ENCODE data around the gene RRN3. TPM values are rescaled to one million over a fixed set of nuclear protein-coding genes. Genes with fewer than 3 reads are reported as not detected.
"Not testable (repeated sequence)": the region's sequence is repeated elsewhere in the genome, so short reads cannot be mapped to it uniquely, and the experiment has no call there.

RRN3 gene
- total RNA-seq, 1 experiment from 2014 or later, result 57.7 TPM

GRCh38 chr16:15022194-15022593 lies 71.9 kb downstream of the RRN3 start:
- H2AFZ ChIP-seq (ENCODE audit: low read depth, low read length, poor library complexity, severe bottlenecking); H3K79me2 ChIP-seq (ENCODE audit: insufficient read depth, low read length); H3K27me3 ChIP-seq (ENCODE audit: insufficient read depth, low read length); H4K20me1 ChIP-seq (ENCODE audit: insufficient read depth); H3K4me2 ChIP-seq (ENCODE audit: low read length); H3K27ac ChIP-seq (ENCODE audit: low read depth, low read length); CTCF ChIA-PET; H3K9me2 ChIP-seq (ENCODE audit: insufficient read depth); H3K9me3 ChIP-seq (ENCODE audit: control insufficient read depth in 1 of 2, insufficient read depth in 1 of 2, low read depth in 1 of 2, low read length in 2 of 2); H3K4me3 ChIP-seq (replicated peaks in 1 of 2; ENCODE audit: low read depth in 1 of 2, low read length in 2 of 2); BruUV-seq (replicated peaks); POLR2A ChIA-PET; H3K9ac ChIP-seq (ENCODE audit: low read length); RAD21 ChIA-PET (ENCODE audit: low non-redundant PET in 1 of 2, low total read pairs in 2 of 2, uncharacterized antibody in 2 of 2, unreplicated experiment in 2 of 2): not testable (repeated sequence)
- intact Hi-C loops (cut with micrococcal nuclease), result loop anchor here (10.0 kb wide), 1 partner anchor 47 kb away; the partner anchor contains the start of gene PDXDC1
- Histone ChIP-seq H3K36me3 (ENCODE audit: control insufficient read depth in 1 of 2, insufficient read depth in 2 of 2, low read length in 2 of 2) (peaks cover 21 to 23% of the 10 kb centered on the region in 2 experiments), H3K4me1 (ENCODE audit: control insufficient read depth in 1 of 2, insufficient read depth in 2 of 2, low read length in 2 of 2) (peaks cover 0 to 12% of the 10 kb centered on the region in 2 experiments; a peak in 2 of 4 replicates)
- ATAC-seq (peak; percentile 97), DNase-seq (ENCODE audit: low read depth, low spot score) (peak; percentile 80)
- TF ChIP-seq POLR2AphosphoS5 (IDR thresholded peaks at IDR 0.05; ENCODE audit: low read depth, low read length), result 0 out of 2 replicates have a peak, but pooled peaks have one; percentile 25
- TF ChIP-seq CTCF (IDR thresholded peaks at IDR 0.05 in 2 of 3, conservative IDR thresholded peaks at IDR 0.05 in 1 of 3; ENCODE audit: borderline replicate concordance in 1 of 3, insufficient read depth in 1 of 3, low read depth in 2 of 3, low read length in 2 of 3), result peak; percentile 52 to 74 (median 73); a peak in 5 of 6 replicates
- peak; percentile 67 for TF ChIP-seq RAD21 (IDR thresholded peaks at IDR 0.05; ENCODE audit: low read depth)
- TF ChIP-seq MAX (IDR thresholded peaks at IDR 0.05), result peak; percentile 71
- TF ChIP-seq SP1 (IDR thresholded peaks at IDR 0.05; ENCODE audit: low read depth), result peak; percentile 32; the same call in 1 of the 2 replicates

GRCh38 chr16:15021429-15021828 lies 72.6 kb downstream of the RRN3 start:
- H3K27me3 ChIP-seq (ENCODE audit: insufficient read depth, low read length); RAD21 ChIA-PET (ENCODE audit: low non-redundant PET in 1 of 2, low total read pairs in 2 of 2, uncharacterized antibody in 2 of 2, unreplicated experiment in 2 of 2); H4K20me1 ChIP-seq (ENCODE audit: insufficient read depth); H3K9me2 ChIP-seq (ENCODE audit: insufficient read depth); H2AFZ ChIP-seq (ENCODE audit: low read depth, low read length, poor library complexity, severe bottlenecking); POLR2A ChIA-PET; CTCF ChIA-PET; BruUV-seq (replicated peaks); DNase-seq (ENCODE audit: low read depth, low spot score); H3K79me2 ChIP-seq (ENCODE audit: insufficient read depth, low read length); H3K27ac ChIP-seq (ENCODE audit: low read depth, low read length); H3K9ac ChIP-seq (ENCODE audit: low read length); H3K9me3 ChIP-seq (ENCODE audit: control insufficient read depth in 1 of 2, insufficient read depth in 1 of 2, low read depth in 1 of 2, low read length in 2 of 2); H3K4me3 ChIP-seq (replicated peaks in 1 of 2; ENCODE audit: low read depth in 1 of 2, low read length in 2 of 2); ATAC-seq; H3K4me2 ChIP-seq (ENCODE audit: low read length): not testable (repeated sequence)
- peaks cover 0 to 12% of the 10 kb centered on the region in 2 experiments; a peak in 2 of 4 replicates for H3K4me1 ChIP-seq (ENCODE audit: control insufficient read depth in 1 of 2, insufficient read depth in 2 of 2, low read length in 2 of 2)
- H3K36me3 ChIP-seq (ENCODE audit: control insufficient read depth in 1 of 2, insufficient read depth in 2 of 2, low read length in 2 of 2), result peaks cover 22 to 23% of the 10 kb centered on the region in 2 experiments
- intact Hi-C loops (cut with micrococcal nuclease), result loop anchor here (10.0 kb wide), 1 partner anchor 47 kb away; the partner anchor contains the start of gene PDXDC1

GRCh38 chr16:15016951-15017580 lies 77.0 kb downstream of the RRN3 start:
- H3K4me1 ChIP-seq (ENCODE audit: control insufficient read depth in 1 of 2, insufficient read depth in 2 of 2, low read length in 2 of 2); H3K9ac ChIP-seq (ENCODE audit: low read length); H3K27me3 ChIP-seq (ENCODE audit: insufficient read depth, low read length); POLR2A ChIA-PET; H3K27ac ChIP-seq (ENCODE audit: low read depth, low read length); intact Hi-C loops (cut with micrococcal nuclease); ATAC-seq; H2AFZ ChIP-seq (ENCODE audit: low read depth, low read length, poor library complexity, severe bottlenecking); H3K4me2 ChIP-seq (ENCODE audit: low read length); H3K9me2 ChIP-seq (ENCODE audit: insufficient read depth); RAD21 ChIA-PET (ENCODE audit: low non-redundant PET in 1 of 2, low total read pairs in 2 of 2, uncharacterized antibody in 2 of 2, unreplicated experiment in 2 of 2); H3K4me3 ChIP-seq (replicated peaks in 1 of 2; ENCODE audit: low read depth in 1 of 2, low read length in 2 of 2); DNase-seq (ENCODE audit: low read depth, low spot score); H3K79me2 ChIP-seq (ENCODE audit: insufficient read depth, low read length); H4K20me1 ChIP-seq (ENCODE audit: insufficient read depth); CTCF ChIA-PET; H3K9me3 ChIP-seq (ENCODE audit: control insufficient read depth in 1 of 2, insufficient read depth in 1 of 2, low read depth in 1 of 2, low read length in 2 of 2): not testable (repeated sequence)
- TSS peak; percentile 4 for BruUV-seq (replicated peaks)
- H3K36me3 ChIP-seq (ENCODE audit: control insufficient read depth in 1 of 2, insufficient read depth in 2 of 2, low read length in 2 of 2), result peaks cover 16 to 26% of the 10 kb centered on the region in 2 experiments

Data from HCT116 (cell line).